B cell (primary cell): ENCODE measurements around the gene GANC. TPM values are rescaled to one million over a fixed set of nuclear protein-coding genes. Genes with fewer than 3 reads are reported as not detected.

Source experiments
- ATAC-seq: fragments of 200-7000 bp; cut with Tn5 transposase; one replicate; pipeline ENCODE4 v1.10.0; 2021; ENCODE audit warnings: low read depth, mild to moderate bottlenecking, moderate number of reproducible peaks, moderate library complexity
- CTCF ChIA-PET: fragments of 350-600 bp; sonication (Branson Sonifier 250); formaldehyde crosslinking; loops from one replicate; lab custom pipeline; 2021; ENCODE audit warnings: antibody characterized with exemption, inconsistent platforms; lab: Charles Lee
- POLR2A ChIA-PET: fragments of 350-600 bp; sonication (Branson Sonifier 250); formaldehyde crosslinking; loops from one replicate; lab custom pipeline; 2021; ENCODE audit warnings: antibody characterized with exemption; lab: Charles Lee
- DNase-seq: peaks from one replicate; pipeline ENCODE4 v3.0.0; 2013
- H2AFZ ChIP-seq: 2 replicates; pipeline ENCODE4 v1.6.1; 2012; ENCODE audit warnings: mild to moderate bottlenecking, low read depth, low read length; ENCODE audit not compliant: insufficient read depth, poor library complexity, severe bottlenecking
- H3K27ac ChIP-seq, 2 donors: 1 replicate in 1 of 2; 2 replicates in 1 of 2; pipeline ENCODE4 v1.5.1; 2012 to 2013; ENCODE audit warnings: low read length in 2 of 2, mild to moderate bottlenecking in 2 of 2, moderate library complexity in 1 of 2
- H3K27me3 ChIP-seq, 4 experiments: fragments of 200-600 bp in 1 of 4; sonication (generic) in 1 of 4; replicated peaks in 1 of 4; 1 replicate in 2 of 4; 2 replicates in 2 of 4; pipeline versions ENCODE4 v1.6.1 to v1.7.0; 2013 to 2016; ENCODE audit warnings: low read length in 3 of 4, mild to moderate bottlenecking in 2 of 4, mixed read lengths in 1 of 4, moderate library complexity in 1 of 4; ENCODE audit not compliant: insufficient read depth in 4 of 4, control insufficient read depth in 3 of 4; ENCODE audit errors: control extremely low read depth in 1 of 4
- H3K36me3 ChIP-seq, 2 experiments: replicated peaks in 1 of 2; 1 replicate in 1 of 2; 2 replicates in 1 of 2; pipeline versions ENCODE4 v1.6.1 to v1.7.1; 2013; ENCODE audit warnings: low read length in 1 of 2; ENCODE audit not compliant: insufficient read depth in 2 of 2, control insufficient read depth in 1 of 2; ENCODE audit errors: control extremely low read depth in 1 of 2, extremely low read depth in 1 of 2
- H3K4me1 ChIP-seq, 2 donors: fragments of 200-600 bp in 1 of 2; sonication (generic) in 1 of 2; 1 replicate in 1 of 2; 2 replicates in 1 of 2; pipeline versions ENCODE4 v1.5.1 to v1.6.1; 2013 to 2017; ENCODE audit warnings: low read length in 2 of 2; ENCODE audit not compliant: control insufficient read depth in 2 of 2, insufficient read depth in 2 of 2
- H3K4me2 ChIP-seq: replicated peaks from 2 replicates; pipeline ENCODE3; 2012; ENCODE audit warnings: mild to moderate bottlenecking, low read depth, low read length; ENCODE audit not compliant: poor library complexity, severe bottlenecking
- H3K4me3 ChIP-seq, 5 experiments: fragments of 200-600 bp in 1 of 5; sonication (generic) in 1 of 5; 1 replicate in 3 of 5; 2 replicates in 2 of 5; pipeline versions ENCODE4 v1.5.1 to v1.7.0; 2011 to 2016; ENCODE audit warnings: low read length in 4 of 5, mild to moderate bottlenecking in 4 of 5, low read depth in 2 of 5, control low read depth in 1 of 5, moderate library complexity in 1 of 5; ENCODE audit not compliant: insufficient read depth in 1 of 5; ENCODE audit errors: control extremely low read depth in 1 of 5, extremely low read depth in 1 of 5
- H3K79me2 ChIP-seq: fragments of 200-600 bp; sonication (generic); one replicate; pipeline ENCODE4 v1.6.0; 2016; ENCODE audit warnings: low read length; ENCODE audit not compliant: control insufficient read depth, insufficient read depth
- H3K9ac ChIP-seq: fragments of 200-600 bp; sonication (generic); 2 replicates; pipeline ENCODE4 v1.6.1; 2017; ENCODE audit warnings: mild to moderate bottlenecking, low read length, moderate library complexity
- H3K9me3 ChIP-seq, 3 donors: one replicate each; pipeline versions ENCODE4 v1.6.1 to v1.7.1; 2013; ENCODE audit warnings: low read length in 2 of 3; ENCODE audit not compliant: control insufficient read depth in 2 of 3, insufficient read depth in 1 of 3; ENCODE audit errors: control extremely low read depth in 1 of 3
- H4K20me1 ChIP-seq: 2 replicates; pipeline ENCODE4 v1.6.0; 2012; ENCODE audit warnings: mild to moderate bottlenecking, low read length; ENCODE audit not compliant: insufficient read depth, control insufficient read depth, poor library complexity, severe bottlenecking
- H3K27ac Mint-ChIP-seq: one replicate; pipeline ENCODE4 v1.8.0; 2021; ENCODE audit warnings: mixed read lengths
- H3K27me3 Mint-ChIP-seq: one replicate; pipeline ENCODE4 v1.8.0; 2021; ENCODE audit warnings: mixed read lengths
- H3K4me1 Mint-ChIP-seq: one replicate; pipeline ENCODE4 v1.8.0; 2021; ENCODE audit warnings: mixed read lengths
- H3K4me3 Mint-ChIP-seq: one replicate; pipeline ENCODE4 v1.8.0; 2021; ENCODE audit warnings: mixed read lengths
- H3K9me3 Mint-ChIP-seq: one replicate; pipeline ENCODE4 v1.8.0; 2022; ENCODE audit warnings: mixed read lengths; ENCODE audit not compliant: insufficient read depth
- EZH2 ChIP-seq: IDR thresholded peaks from 2 replicates; pipeline ENCODE4 v1.6.1; 2012; ENCODE audit warnings: borderline replicate concordance, low read depth, mild to moderate bottlenecking, moderate library complexity, low read length; ENCODE audit not compliant: insufficient read depth, poor library complexity, severe bottlenecking
- WGBS: methylation state at CpG from one replicate; pipeline ENCODE4 v1.1.5; 2013; ENCODE audit warnings: missing lambda C conversion rate; ENCODE audit not compliant: insufficient coverage; 5-methylcytosine and 5-hydroxymethylcytosine counted together
- intact Hi-C: fragments of 100-400 bp; cut with micrococcal nuclease; formaldehyde crosslinking; loops from one replicate; pipeline ENCODE4 v1.10.0; 2022
- polyA plus RNA-seq: library from polyadenylated mRNA; depleted of rRNA; stranded (reverse); fragments of >200 nt; gene quantifications from 2 replicates; pipeline ENCODE4 v1.2.3, GENCODE V29; 2012
- total RNA-seq, 2 donors: library from RNA; stranded (reverse); fragments of 120-200 nt in 1 of 2; gene quantifications; 1 replicate in 1 of 2; 2 replicates in 1 of 2; pipeline versions ENCODE4 v1.2.3 to v1.2.4, GENCODE V29; 2013 to 2022
- TF ChIP-seq, protein P1 (sequence below): fragments of 200-600 bp; IDR thresholded peaks from one replicate; pipeline ENCODE4 v1.8.0; 2022; ENCODE audit warnings: antibody characterized with exemption, mild to moderate bottlenecking

Gene GANC
- total and polyA plus RNA-seq, 2 donors (not counting 1 experiment from before 2014, with no cell fraction given) = 43.5 to 122 TPM

DNA sequence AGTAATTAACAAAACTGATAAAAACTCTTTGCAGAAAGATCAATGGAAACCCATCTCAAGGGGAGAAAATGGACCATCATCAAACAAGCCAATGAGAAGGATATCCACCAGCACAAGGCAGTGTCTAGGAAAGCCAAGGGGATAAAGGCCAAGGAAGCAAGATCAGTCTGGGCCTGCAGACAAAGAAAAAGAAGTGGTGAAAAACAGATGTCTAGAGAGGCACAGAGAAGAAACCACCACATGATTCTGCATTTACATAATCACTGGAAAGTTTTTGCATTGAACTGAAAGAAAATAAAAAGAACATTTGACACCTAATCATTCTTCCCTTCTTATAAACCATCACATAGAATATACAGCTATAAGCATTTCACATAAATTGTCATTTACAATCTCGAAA is 41.9 kb upstream of the GANC start:
- WGBS = no CpG with 5 or more reads among the region's 1 CpG
- H3K9ac ChIP-seq = no peak overlapping the region
- TF ChIP-seq EZH2 = no peak
- TF ChIP-seq, protein P1, sequence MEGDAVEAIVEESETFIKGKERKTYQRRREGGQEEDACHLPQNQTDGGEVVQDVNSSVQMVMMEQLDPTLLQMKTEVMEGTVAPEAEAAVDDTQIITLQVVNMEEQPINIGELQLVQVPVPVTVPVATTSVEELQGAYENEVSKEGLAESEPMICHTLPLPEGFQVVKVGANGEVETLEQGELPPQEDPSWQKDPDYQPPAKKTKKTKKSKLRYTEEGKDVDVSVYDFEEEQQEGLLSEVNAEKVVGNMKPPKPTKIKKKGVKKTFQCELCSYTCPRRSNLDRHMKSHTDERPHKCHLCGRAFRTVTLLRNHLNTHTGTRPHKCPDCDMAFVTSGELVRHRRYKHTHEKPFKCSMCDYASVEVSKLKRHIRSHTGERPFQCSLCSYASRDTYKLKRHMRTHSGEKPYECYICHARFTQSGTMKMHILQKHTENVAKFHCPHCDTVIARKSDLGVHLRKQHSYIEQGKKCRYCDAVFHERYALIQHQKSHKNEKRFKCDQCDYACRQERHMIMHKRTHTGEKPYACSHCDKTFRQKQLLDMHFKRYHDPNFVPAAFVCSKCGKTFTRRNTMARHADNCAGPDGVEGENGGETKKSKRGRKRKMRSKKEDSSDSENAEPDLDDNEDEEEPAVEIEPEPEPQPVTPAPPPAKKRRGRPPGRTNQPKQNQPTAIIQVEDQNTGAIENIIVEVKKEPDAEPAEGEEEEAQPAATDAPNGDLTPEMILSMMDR = no peak
- Mint-ChIP-seq H3K27me3 (no peaks in the 10 kb centered on the region), H3K4me3 (no peak overlapping the region), H3K4me1 (no peaks in the 10 kb centered on the region), H3K27ac (no peak overlapping the region), H3K9me3 (no peaks in the 10 kb centered on the region)
- no peaks in the 10 kb centered on the region for H3K27me3 ChIP-seq
- no peak overlapping the region for H2AFZ ChIP-seq
- CTCF ChIA-PET = no interaction called here
- intact Hi-C loops = no loop called here
- no peak overlapping the region for H3K4me3 ChIP-seq
- peaks cover 27 to 77% of the 10 kb centered on the region in 2 experiments for H3K36me3 ChIP-seq
- no peaks in the 10 kb centered on the region for H4K20me1 ChIP-seq
- ATAC-seq (no peak), DNase-seq (no peak)
- POLR2A ChIA-PET = no interaction called here
- no peak overlapping the region for H3K4me2 ChIP-seq
- H3K4me1 ChIP-seq = no peaks in the 10 kb centered on the region
- no peak overlapping the region for H3K27ac ChIP-seq
- no peaks in the 10 kb centered on the region for H3K79me2 ChIP-seq
- H3K9me3 ChIP-seq = no peaks in the 10 kb centered on the region

- Histone ChIP-seq H3K9me3 (no peaks in the 10 kb centered on the region), H2AFZ (no peak overlapping the region), H4K20me1 (no peaks in the 10 kb centered on the region), H3K9ac (no peak overlapping the region), H3K27ac (no peak overlapping the region), H3K36me3 (peaks cover 21 to 77% of the 10 kb centered on the region in 2 experiments), H3K4me3 (no peak overlapping the region), H3K79me2 (no peaks in the 10 kb centered on the region), H3K27me3 (no peaks in the 10 kb centered on the region), H3K4me1 (no peaks in the 10 kb centered on the region), H3K4me2 (no peak overlapping the region)
- Mint-ChIP-seq H3K4me1 (no peaks in the 10 kb centered on the region), H3K27ac (no peak overlapping the region), H3K9me3 (no peaks in the 10 kb centered on the region), H3K27me3 (no peaks in the 10 kb centered on the region), H3K4me3 (no peak overlapping the region)
- DNase-seq (no peak), ATAC-seq (no peak)
- intact Hi-C loops = no loop called here
- WGBS = no CpG with 5 or more reads among the region's 5 CpGs
- CTCF ChIA-PET = no interaction called here
- TF ChIP-seq EZH2 = no peak
- TF ChIP-seq, protein P1 = no peak
- POLR2A ChIA-PET = no interaction called here
These were observed 40.4 kb upstream of the GANC start for GRCh38 chr15:42232606-42233005.
